Panc1 (cell line): ENCODE measurements around the gene MLANA. TPM values are rescaled to one million over a fixed set of nuclear protein-coding genes. Genes with fewer than 3 reads are reported as not detected.

Experiments used
- ATAC-seq: fragments of 200-7000 bp; cut with Tn5 transposase; 2 replicates; pipeline ENCODE4 v1.9.1; 2020; ENCODE audit warnings: mild to moderate bottlenecking, moderate library complexity
- BruUV-seq: library from RNA; stranded (reverse); fragments of 400-500 nt; replicated peaks from 2 replicates; lab custom pipeline; 2021; lab: Mats Ljungman, UMichigan
- CTCF ChIA-PET: fragments of 300-600 bp; sonication (Branson Sonifier 250); formaldehyde crosslinking; loops from one replicate; lab custom pipeline; 2022; ENCODE audit warnings: antibody characterized with exemption; lab: Charles Lee
- POLR2A ChIA-PET: fragments of 300-600 bp; sonication (Branson Sonifier 250); formaldehyde crosslinking; loops from one replicate; lab custom pipeline; 2022; ENCODE audit warnings: antibody characterized with exemption; lab: Charles Lee
- DNase-seq: peaks from one replicate; pipeline ENCODE4 v3.0.0-alpha.2; 2010; ENCODE audit warnings: low read depth, low spot score
- H3K27ac ChIP-seq: 2 replicates; pipeline ENCODE4 v1.5.1; 2011; ENCODE audit warnings: mild to moderate bottlenecking, low read length, inconsistent platforms
- H3K27me3 ChIP-seq: fragments of 200-500 bp; sonication (Bioruptor generic); 2 replicates; pipeline ENCODE4 v1.6.0; 2014; ENCODE audit warnings: low read length, inconsistent platforms; ENCODE audit not compliant: control insufficient read depth, insufficient read depth
- H3K36me3 ChIP-seq: fragments of 200-500 bp; sonication (Bioruptor generic); 2 replicates; pipeline ENCODE4 v1.5.1; 2014; ENCODE audit warnings: inconsistent platforms, mild to moderate bottlenecking, low read length, moderate library complexity; ENCODE audit not compliant: control insufficient read depth, insufficient read depth
- H3K4me1 ChIP-seq: 2 replicates; pipeline ENCODE4 v1.5.1; 2011; ENCODE audit warnings: inconsistent platforms, mild to moderate bottlenecking, low read length, moderate library complexity; ENCODE audit not compliant: control insufficient read depth, insufficient read depth
- H3K4me3 ChIP-seq, 2 experiments: 2 replicates each; pipeline ENCODE4 v1.5.1; 2011 to 2012; ENCODE audit warnings: low read depth in 2 of 2, low read length in 2 of 2, mild to moderate bottlenecking in 2 of 2, inconsistent platforms in 1 of 2, moderate library complexity in 1 of 2
- H3K9me3 ChIP-seq: fragments of 200-500 bp; sonication (Bioruptor generic); 2 replicates; pipeline ENCODE4 v1.5.1; 2014; ENCODE audit warnings: low read depth, mild to moderate bottlenecking, inconsistent platforms, low read length, moderate library complexity; ENCODE audit not compliant: control insufficient read depth, insufficient read depth
- CTCF ChIP-seq: fragments of 450-650 bp; IDR thresholded peaks from 2 replicates; pipeline ENCODE4 v1.5.1; 2017; ENCODE audit warnings: mild to moderate bottlenecking
- POLR2AphosphoS5 ChIP-seq: IDR thresholded peaks from 2 replicates; pipeline ENCODE4 v1.6.1; 2012; ENCODE audit warnings: mild to moderate bottlenecking, low read depth, low read length, moderate library complexity
- REST ChIP-seq, 2 experiments: IDR thresholded peaks; 2 replicates each; pipeline ENCODE4 v1.6.1; 2011 to 2012; ENCODE audit warnings: low read depth in 2 of 2, control low read depth in 1 of 2, low read length in 1 of 2, mild to moderate bottlenecking in 1 of 2, moderate library complexity in 1 of 2; ENCODE audit not compliant: insufficient read depth in 1 of 2
- SIN3A ChIP-seq: IDR thresholded peaks from 2 replicates; pipeline ENCODE4 v1.6.1; 2012; ENCODE audit warnings: low read depth, mild to moderate bottlenecking, low read length, moderate library complexity, borderline replicate concordance; ENCODE audit not compliant: insufficient read depth
- TCF7L2 ChIP-seq: IDR thresholded peaks from 2 replicates; pipeline ENCODE4 v1.6.1; 2011; ENCODE audit warnings: mild to moderate bottlenecking, low read depth, low read length, inconsistent platforms
- in situ Hi-C: cut with HindIII; loops from 2 replicates; pipeline ENCODE4 v1.10.0; 2016; ENCODE audit warnings: low sequenced_read_pairs, low pct_unique_long_range_greater_than_20kb
- intact Hi-C: fragments of 100-400 bp; cut with micrococcal nuclease; formaldehyde crosslinking; loops from one replicate; pipeline ENCODE4 v1.10.0; 2022; ENCODE audit not compliant: unreplicated experiment
- total RNA-seq: library from RNA; stranded (reverse); gene quantifications from one replicate; pipeline ENCODE4 v1.2.1, GENCODE V29; 2021; ENCODE audit not compliant: unreplicated experiment

Gene MLANA
- total RNA-seq, 1 experiment from 2014 or later, result not detected

- H3K9me3 ChIP-seq, result no peaks in the 10 kb centered on the region
- ChIA-PET CTCF (no interaction called here), POLR2A (no interaction called here)
- in situ Hi-C loops (no loop called here), intact Hi-C loops (no loop called here)
- no peaks in the 10 kb centered on the region for H3K4me1 ChIP-seq
- TF ChIP-seq CTCF (no peak), POLR2AphosphoS5 (no peak), SIN3A (no peak)
- H3K36me3 ChIP-seq, result no peaks in the 10 kb centered on the region
- H3K4me3 ChIP-seq, result no peak overlapping the region
- no peak overlapping the region for H3K27ac ChIP-seq
- no peak for DNase-seq
- no peak for ATAC-seq
- H3K27me3 ChIP-seq, result no peaks in the 10 kb centered on the region
- BruUV-seq, result no TSS peak
Observed at GRCh38 chr9:5908918-5909317, 18.2 kb downstream of the MLANA start.

- no peak overlapping the region for H3K4me3 ChIP-seq
- DNase-seq, result no peak
- H3K36me3 ChIP-seq, result no peaks in the 10 kb centered on the region
- in situ Hi-C loops (no loop called here), intact Hi-C loops (no loop called here)
- no peak for ATAC-seq
- no TSS peak for BruUV-seq
- CTCF ChIA-PET, result no interaction called here
- no peaks in the 10 kb centered on the region for H3K9me3 ChIP-seq
- TF ChIP-seq REST (IDR thresholded peaks at IDR 0.05; ENCODE audit: insufficient read depth in 1 of 2, low read depth in 2 of 2, low read length in 1 of 2) (no peak), SIN3A (no peak), TCF7L2 (no peak), CTCF (no peak), POLR2AphosphoS5 (no peak)
- H3K4me1 ChIP-seq, result no peaks in the 10 kb centered on the region
- POLR2A ChIA-PET, result no interaction called here
- H3K27ac ChIP-seq, result no peak overlapping the region
- no peaks in the 10 kb centered on the region for H3K27me3 ChIP-seq
Observed at GRCh38 chr9:5909976-5910375, 19.3 kb downstream of the MLANA start.
